Body of pancreas (tissue), 4 donors: ENCODE measurements around the gene ADA.

Experiments
- CTCF ChIP-seq, 7 experiments: fragments of 450-650 bp in 4 of 7; fragments of 200-600 bp in 3 of 7; sonication (generic) in 3 of 7; IDR thresholded peaks; one replicate each; pipeline ENCODE4 v1.5.1; 2016 to 2019; ENCODE audit warnings: antibody characterized with exemption in 7 of 7
- POLR2A ChIP-seq, 3 donors: fragments of 450-650 bp; IDR thresholded peaks; one replicate each; pipeline ENCODE4 v1.6.1; 2016; ENCODE audit warnings: antibody characterized with exemption in 3 of 3, mild to moderate bottlenecking in 2 of 3

- TF ChIP-seq POLR2A (IDR thresholded peaks at IDR 0.05) (no peak), CTCF (IDR thresholded peaks at IDR 0.05) (no peak)
Measured at GRCh38 chr20:44640522-44640921, 11.0 kb downstream of the ADA start.
